ENCODE results near the gene ADAMTS8. TPM values are rescaled to one million over a fixed set of nuclear protein-coding genes. Genes with fewer than 3 reads are reported as not detected.

Gene ADAMTS8
- 0.77 to 1.0 TPM (median 1.0 TPM) in 3 replicates for total RNA-seq
- long read RNA-seq, partial matches to known transcripts: 1 of 1 reads
- long read RNA-seq, other reads (novel, unspliced or antisense): 0 of 1 reads

- H3K4me3 Mint-ChIP-seq (ENCODE audit: unreplicated experiment): peak within 1 kb of the TSS; percentile 67
Measured at GRCh38 chr11:130428316-130429119, at the start of gene ADAMTS8. TSS of gene ADAMTS8 (minus strand) at chr11:130428609. CDS start at chr11:130428286, 323 bp downstream.

GRCh38 chr11:130477586-130478203 is 49.3 kb upstream of the ADAMTS8 start:
- Mint-ChIP-seq H3K27me3 (ENCODE audit: low read depth) (no peaks in the 10 kb centered on the region), H3K4me1 (ENCODE audit: low read depth) (peaks cover 14% of the 10 kb centered on the region), H3K4me3 (ENCODE audit: unreplicated experiment) (no peak overlapping the region), H3K9me3 (ENCODE audit: low read depth) (no peaks in the 10 kb centered on the region), H3K27ac (ENCODE audit: unreplicated experiment) (no peak overlapping the region), H3K36me3 (ENCODE audit: low read depth) (peaks cover 14% of the 10 kb centered on the region)
- peak; percentile 23 for TF ChIP-seq CTCF (IDR thresholded peaks at IDR 0.05)
- no peak for DNase-seq (ENCODE audit: low spot score)

More at GRCh38 chr11:130428316-130429119, at the start of gene ADAMTS8:
- no peak for TF ChIP-seq CTCF (IDR thresholded peaks at IDR 0.05)
- H3K27ac Mint-ChIP-seq (ENCODE audit: unreplicated experiment): peak within 1 kb of the TSS; percentile 2
- H3K36me3 Mint-ChIP-seq (ENCODE audit: low read depth): peaks cover 2% of the 10 kb centered on the region
- no peak for DNase-seq (ENCODE audit: low spot score)
- peaks cover 58% of the 10 kb centered on the region for H3K27me3 Mint-ChIP-seq (ENCODE audit: low read depth)
- H3K9me3 Mint-ChIP-seq (ENCODE audit: low read depth): no peaks in the 10 kb centered on the region
- H3K4me1 Mint-ChIP-seq (ENCODE audit: low read depth): peaks cover 19% of the 10 kb centered on the region

- TF ChIP-seq CTCF (IDR thresholded peaks at IDR 0.05): no peak
- DNase-seq (ENCODE audit: low spot score): no peak
- H3K27ac Mint-ChIP-seq (ENCODE audit: unreplicated experiment): no peak overlapping the region
Measured at GRCh38 chr11:130476922-130477491, 48.6 kb upstream of the ADAMTS8 start.

GRCh38 chr11:130476200-130476921 is 48.0 kb upstream of the ADAMTS8 start:
- peaks cover 14% of the 10 kb centered on the region for H3K4me1 Mint-ChIP-seq (ENCODE audit: low read depth)
- TF ChIP-seq CTCF (IDR thresholded peaks at IDR 0.05): no peak
- no peaks in the 10 kb centered on the region for H3K27me3 Mint-ChIP-seq (ENCODE audit: low read depth)
- no peak for DNase-seq (ENCODE audit: low spot score)
- peaks cover 16% of the 10 kb centered on the region for H3K36me3 Mint-ChIP-seq (ENCODE audit: low read depth)
- H3K9me3 Mint-ChIP-seq (ENCODE audit: low read depth): no peaks in the 10 kb centered on the region
- H3K4me3 Mint-ChIP-seq (ENCODE audit: unreplicated experiment): peak overlapping the region; percentile 4
- no peak overlapping the region for H3K27ac Mint-ChIP-seq (ENCODE audit: unreplicated experiment)

More at GRCh38 chr11:130476922-130477491, 48.6 kb upstream of the ADAMTS8 start:
- H3K4me3 Mint-ChIP-seq (ENCODE audit: unreplicated experiment): peak overlapping the region; percentile 4
- no peaks in the 10 kb centered on the region for H3K9me3 Mint-ChIP-seq (ENCODE audit: low read depth)
- peaks cover 14% of the 10 kb centered on the region for H3K36me3 Mint-ChIP-seq (ENCODE audit: low read depth)
- peaks cover 14% of the 10 kb centered on the region for H3K4me1 Mint-ChIP-seq (ENCODE audit: low read depth)
- no peaks in the 10 kb centered on the region for H3K27me3 Mint-ChIP-seq (ENCODE audit: low read depth)

Measured in chondrocyte (in vitro differentiated cells).